ENCODE results near the gene PDILT.
"Not testable (repeated sequence)": the region's sequence is repeated elsewhere in the genome, so short reads cannot be mapped to it uniquely, and the experiment has no call there.

The PDILT gene

GRCh38 chr16:20320592-20320991 is 83.9 kb downstream of the PDILT start:
- DNase-seq: no peak

GRCh38 chr16:20320178-20320577 is 84.4 kb downstream of the PDILT start:
- no peak for DNase-seq

- DNase-seq: no peak
Observed at GRCh38 chr16:20319406-20319805, 85.1 kb downstream of the PDILT start.

GRCh38 chr16:20318437-20318836 is 86.1 kb downstream of the PDILT start:
- DNase-seq: no peak

GRCh38 chr16:20318006-20318405 is 86.5 kb downstream of the PDILT start:
- no peak for DNase-seq

GRCh38 chr16:20317117-20317516 is 87.4 kb downstream of the PDILT start:
- DNase-seq: no peak

- DNase-seq: no peak
Observed at GRCh38 chr16:20316715-20317114, 87.8 kb downstream of the PDILT start.

- no peak for DNase-seq
Observed at GRCh38 chr16:20315764-20316163, 88.8 kb downstream of the PDILT start.

GRCh38 chr16:20314575-20314974 is 90.0 kb downstream of the PDILT start:
- DNase-seq: no peak

- no peak for DNase-seq
Observed at GRCh38 chr16:20313741-20314140, 90.8 kb downstream of the PDILT start.

GRCh38 chr16:20312536-20313095 is 91.9 kb downstream of the PDILT start:
- not testable (repeated sequence) for DNase-seq

- no peak for DNase-seq
Observed at GRCh38 chr16:20311548-20311947, 93.0 kb downstream of the PDILT start.

- DNase-seq: no peak
Observed at GRCh38 chr16:20310421-20311395, 93.8 kb downstream of the PDILT start.

GRCh38 chr16:20309786-20310185 is 94.8 kb downstream of the PDILT start:
- no peak for DNase-seq

Data from CD4-positive, alpha-beta T cell treated with Interleukin-1 beta for 1 hour (primary cell).